HUES6 (cell line): ENCODE data around the gene KIF16B.
"Not testable (repeated sequence)": the region's sequence is repeated elsewhere in the genome, so short reads cannot be mapped to it uniquely, and the experiment has no call there.

Experiments used
- H3K27ac ChIP-seq: 2 replicates; pipeline ENCODE4 v1.7.0; 2013; ENCODE audit warnings: low read depth, mild to moderate bottlenecking, low read length, inconsistent platforms
- H3K27me3 ChIP-seq: 2 replicates; pipeline ENCODE4 v1.6.1; 2013; ENCODE audit warnings: low read length; ENCODE audit not compliant: control insufficient read depth, insufficient read depth
- H3K36me3 ChIP-seq: 2 replicates; pipeline ENCODE4 v1.6.1; 2013; ENCODE audit warnings: low read length; ENCODE audit not compliant: control insufficient read depth, insufficient read depth
- H3K4me1 ChIP-seq: 2 replicates; pipeline ENCODE4 v1.6.1; 2013; ENCODE audit warnings: low read length; ENCODE audit not compliant: control insufficient read depth, insufficient read depth
- H3K4me3 ChIP-seq: 2 replicates; pipeline ENCODE4 v1.5.1; 2013; ENCODE audit warnings: low read depth, low read length
- H3K9ac ChIP-seq: one replicate; pipeline ENCODE4 v1.6.1; 2013; ENCODE audit warnings: mild to moderate bottlenecking, low read length
- H3K9me3 ChIP-seq: 2 replicates; pipeline ENCODE4 v1.6.1; 2013; ENCODE audit warnings: low read depth, low read length; ENCODE audit not compliant: control insufficient read depth, insufficient read depth

The KIF16B gene

GRCh38 chr20:16537918-16538317 is 35.3 kb downstream of the KIF16B start:
- Histone ChIP-seq H3K4me3 (no peak overlapping the region), H3K4me1 (0 out of 2 replicates have a peak, but pooled peaks cover 7% of the 10 kb centered on the region)

DNA sequence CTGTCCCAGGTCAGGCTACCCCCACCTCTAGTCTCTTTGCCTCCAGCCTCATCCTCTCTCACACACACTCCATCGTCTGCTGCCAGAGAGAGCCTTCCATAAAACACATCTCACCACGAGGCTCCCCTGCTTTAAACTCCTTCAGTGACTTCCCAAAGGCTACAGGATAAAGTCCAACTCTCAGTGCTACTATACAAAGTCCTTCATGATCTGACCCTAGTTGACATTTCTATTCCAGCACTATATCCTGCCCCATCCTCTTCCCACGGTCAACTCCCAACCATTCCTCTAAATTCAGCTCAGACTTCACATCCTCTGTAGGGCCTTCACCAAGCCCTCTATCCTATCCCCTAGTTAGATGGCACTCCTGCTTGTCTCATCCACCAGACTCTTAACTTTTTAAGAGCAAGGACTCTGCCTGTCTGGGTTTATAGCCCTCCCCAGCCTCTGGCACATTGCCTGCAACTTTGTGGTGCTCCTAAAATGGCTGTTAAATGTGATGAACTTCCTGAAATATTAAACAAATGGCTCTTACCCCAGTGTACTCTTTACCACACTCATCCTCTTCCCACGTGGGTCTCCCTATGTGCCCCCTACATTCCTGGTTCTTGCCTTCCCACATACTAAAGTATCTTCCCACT is 36.1 kb downstream of the KIF16B start:
- Histone ChIP-seq H3K27ac (no peak overlapping the region), H3K4me1 (0 out of 2 replicates have a peak, but pooled peaks cover 7% of the 10 kb centered on the region), H3K9ac (no peak overlapping the region), H3K27me3 (no peaks in the 10 kb centered on the region), H3K4me3 (no peak overlapping the region), H3K36me3 (no peaks in the 10 kb centered on the region), H3K9me3 (no peaks in the 10 kb centered on the region)

More at GRCh38 chr20:16537918-16538317, 35.3 kb downstream of the KIF16B start:
- Histone ChIP-seq H3K27ac (no peak overlapping the region), H3K9ac (no peak overlapping the region), H3K27me3 (no peaks in the 10 kb centered on the region), H3K36me3 (no peaks in the 10 kb centered on the region), H3K9me3 (no peaks in the 10 kb centered on the region)

GRCh38 chr20:16535277-16535676 is 38.0 kb downstream of the KIF16B start:
- Histone ChIP-seq H3K27me3 (no peaks in the 10 kb centered on the region), H3K9ac (no peak overlapping the region), H3K9me3 (no peaks in the 10 kb centered on the region), H3K27ac (no peak overlapping the region), H3K36me3 (no peaks in the 10 kb centered on the region), H3K4me1 (peaks cover 6% of the 10 kb centered on the region; the same call in 1 of the 2 replicates), H3K4me3 (no peak overlapping the region)

- peaks cover 12% of the 10 kb centered on the region; the same call in 1 of the 2 replicates for H3K4me1 ChIP-seq
- H3K4me3 ChIP-seq, result no peak overlapping the region
- H3K36me3 ChIP-seq, result no peaks in the 10 kb centered on the region
- no peak overlapping the region for H3K9ac ChIP-seq
- no peaks in the 10 kb centered on the region for H3K9me3 ChIP-seq
- no peak overlapping the region for H3K27ac ChIP-seq
- no peaks in the 10 kb centered on the region for H3K27me3 ChIP-seq
These were observed 39.7 kb downstream of the KIF16B start for GRCh38 chr20:16533502-16533901.

- Histone ChIP-seq H3K9me3 (no peaks in the 10 kb centered on the region), H3K9ac (no peak overlapping the region), H3K4me1 (peaks cover 25% of the 10 kb centered on the region), H3K4me3 (no peak overlapping the region), H3K27ac (no peak overlapping the region), H3K36me3 (no peaks in the 10 kb centered on the region), H3K27me3 (no peaks in the 10 kb centered on the region)
These were observed 41.8 kb downstream of the KIF16B start for GRCh38 chr20:16531485-16531884.

DNA sequence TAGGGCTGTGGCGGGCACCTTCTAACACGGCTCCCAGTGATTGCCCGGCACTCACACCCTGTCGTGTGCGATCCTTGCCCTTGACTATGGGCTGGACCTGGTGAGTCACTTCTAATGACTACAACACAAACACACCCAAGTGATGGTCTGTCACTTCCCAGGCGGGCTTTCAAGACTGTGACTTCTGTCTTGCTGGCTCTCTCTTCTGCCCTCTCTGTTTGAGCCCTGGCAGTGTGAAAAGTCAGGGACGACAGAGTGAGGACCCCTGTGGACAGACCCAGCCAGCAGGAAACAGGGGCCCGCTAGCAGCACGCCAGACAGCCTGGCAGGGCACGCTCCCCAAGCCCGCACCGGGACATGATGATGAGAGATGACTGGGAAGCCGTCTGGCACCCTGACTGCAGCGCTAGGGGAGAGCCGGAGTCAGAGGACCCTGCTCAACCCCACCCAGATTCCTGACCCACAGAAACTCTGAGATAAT is 43.0 kb downstream of the KIF16B start:
- Histone ChIP-seq H3K9me3 (no peaks in the 10 kb centered on the region), H3K4me1 (peaks cover 36% of the 10 kb centered on the region), H3K36me3 (no peaks in the 10 kb centered on the region), H3K27me3 (no peaks in the 10 kb centered on the region), H3K27ac (no peak overlapping the region), H3K9ac (no peak overlapping the region), H3K4me3 (no peak overlapping the region)

GRCh38 chr20:16528078-16528477 is 45.2 kb downstream of the KIF16B start:
- H3K9ac ChIP-seq, result no peak overlapping the region
- no peak overlapping the region for H3K4me3 ChIP-seq
- H3K4me1 ChIP-seq, result peaks cover 37% of the 10 kb centered on the region
- no peaks in the 10 kb centered on the region for H3K36me3 ChIP-seq
- H3K9me3 ChIP-seq, result no peaks in the 10 kb centered on the region
- H3K27ac ChIP-seq, result no peak overlapping the region
- no peaks in the 10 kb centered on the region for H3K27me3 ChIP-seq

GRCh38 chr20:16527438-16527837 is 45.8 kb downstream of the KIF16B start:
- no peaks in the 10 kb centered on the region for H3K27me3 ChIP-seq
- H3K27ac ChIP-seq, result no peak overlapping the region
- peaks cover 37% of the 10 kb centered on the region for H3K4me1 ChIP-seq
- H3K4me3 ChIP-seq, result no peak overlapping the region
- no peaks in the 10 kb centered on the region for H3K9me3 ChIP-seq
- H3K36me3 ChIP-seq, result no peaks in the 10 kb centered on the region
- no peak overlapping the region for H3K9ac ChIP-seq

DNA sequence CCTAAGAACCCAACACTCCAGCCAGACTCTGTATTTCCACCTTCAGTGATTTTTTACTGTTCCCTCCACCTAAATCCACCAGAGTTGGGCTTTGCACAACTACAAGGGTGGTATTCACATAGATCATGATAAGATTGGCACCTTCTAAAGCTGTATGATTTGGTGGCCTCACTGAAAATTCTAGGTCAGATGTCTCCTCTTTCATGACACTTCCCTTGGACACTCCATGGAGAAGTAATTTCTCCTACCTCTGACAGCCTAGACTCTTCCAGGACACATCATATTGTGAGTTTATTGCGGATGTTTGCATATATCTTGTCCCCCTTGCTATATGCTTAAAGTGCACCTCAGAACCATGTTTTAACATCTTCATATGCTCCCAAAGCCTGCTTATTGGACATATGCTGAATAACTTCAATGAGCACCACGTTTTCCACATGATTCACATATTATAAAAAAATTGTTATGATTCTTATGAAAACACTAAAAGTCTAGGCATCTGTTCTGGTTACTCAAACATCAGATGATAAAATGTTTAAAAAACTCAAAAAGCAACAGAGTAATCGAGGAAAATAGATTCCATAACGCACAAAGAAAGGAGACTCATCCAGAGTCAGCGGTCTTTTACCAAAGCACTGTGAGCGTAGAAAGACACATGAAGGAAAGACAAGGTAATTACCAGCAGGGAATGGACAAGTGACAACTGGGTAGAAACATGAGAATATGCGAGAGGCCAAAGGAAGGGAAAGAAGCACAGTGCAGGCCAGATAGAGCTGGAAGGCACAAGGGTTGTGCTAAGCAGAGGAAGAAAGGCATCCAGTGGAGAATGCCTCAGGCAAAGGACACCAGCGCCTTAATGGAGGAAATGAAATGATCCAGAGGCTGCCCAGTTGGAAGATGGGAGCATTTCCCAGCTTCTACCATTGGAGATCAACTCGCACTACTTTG is 46.5 kb downstream of the KIF16B start:
- no peak overlapping the region for H3K9ac ChIP-seq
- H3K36me3 ChIP-seq, result no peaks in the 10 kb centered on the region
- H3K9me3 ChIP-seq, result no peaks in the 10 kb centered on the region
- no peak overlapping the region for H3K4me3 ChIP-seq
- no peak overlapping the region for H3K27ac ChIP-seq
- no peaks in the 10 kb centered on the region for H3K27me3 ChIP-seq
- H3K4me1 ChIP-seq, result peaks cover 37% of the 10 kb centered on the region

GRCh38 chr20:16522651-16523050 is 50.6 kb downstream of the KIF16B start:
- not testable (repeated sequence) for H3K9ac ChIP-seq, H3K27ac ChIP-seq, H3K9me3 ChIP-seq, H3K36me3 ChIP-seq, H3K4me3 ChIP-seq, H3K27me3 ChIP-seq
- peaks cover 34% of the 10 kb centered on the region for H3K4me1 ChIP-seq

- Histone ChIP-seq H3K36me3 (no peaks in the 10 kb centered on the region), H3K27ac (no peak overlapping the region), H3K9me3 (no peaks in the 10 kb centered on the region)
These were observed 53.1 kb downstream of the KIF16B start for GRCh38 chr20:16520154-16520553.

More at GRCh38 chr20:16520154-16520553, 53.1 kb downstream of the KIF16B start:
- Histone ChIP-seq H3K27me3 (no peaks in the 10 kb centered on the region), H3K4me3 (no peak overlapping the region), H3K9ac (no peak overlapping the region), H3K4me1 (peaks cover 15% of the 10 kb centered on the region)
